Lower lobe of right lung (tissue), 2 donors: ENCODE measurements around the gene VSTM4. TPM values are rescaled to one million over a fixed set of nuclear protein-coding genes. Genes with fewer than 3 reads are reported as not detected.

Source experiments
- ATAC-seq, 2 donors: fragments of 200-7000 bp; cut with Tn5 transposase; one replicate each; pipeline ENCODE4 v1.9.1; 2020 to 2022; ENCODE audit warnings: mild to moderate bottlenecking in 2 of 2, moderate library complexity in 2 of 2
- DNase-seq: peaks from one replicate; pipeline ENCODE4 v3.0.0-alpha.2; 2020
- H3K27ac ChIP-seq: fragments of 200-600 bp; one replicate; pipeline ENCODE4 v1.8.0; 2022
- H3K27me3 ChIP-seq: fragments of 200-600 bp; one replicate; pipeline ENCODE4 v1.8.0; 2022; ENCODE audit warnings: low read depth
- H3K36me3 ChIP-seq: fragments of 200-600 bp; one replicate; pipeline ENCODE4 v1.8.0; 2022; ENCODE audit warnings: mild to moderate bottlenecking
- H3K4me1 ChIP-seq: fragments of 200-600 bp; one replicate; pipeline ENCODE4 v1.8.0; 2022
- H3K4me3 ChIP-seq: fragments of 200-600 bp; one replicate; pipeline ENCODE4 v1.8.0; 2022; ENCODE audit warnings: mild to moderate bottlenecking
- H3K9me3 ChIP-seq: fragments of 200-600 bp; one replicate; pipeline ENCODE4 v1.8.0; 2022
- CTCF ChIP-seq: fragments of 200-600 bp; IDR thresholded peaks from one replicate; pipeline ENCODE4 v1.8.0; 2022; ENCODE audit warnings: antibody characterized with exemption, mild to moderate bottlenecking
- intact Hi-C: fragments of 100-400 bp; cut with DNase I; formaldehyde crosslinking; loops from one replicate; pipeline ENCODE4 v1.11.0; 2022
- long read RNA-seq: library from polyadenylated mRNA; unstranded; transcript quantifications from one replicate; pipeline ENCODE4 v2.0.0, GENCODE V29; 2021
- total RNA-seq: library from RNA; stranded (reverse); fragmentation: NEBNext Ultra II Directional; extraction: Animal tissue kit (Norgen Biotek cat#: 25700); gene quantifications from one replicate; pipeline ENCODE4 v1.2.1, GENCODE V29; 2021
- donor health status: DM: no; HTN: yes; CAD: no; lungs with severe emphysema.

VSTM4 gene, protein sequence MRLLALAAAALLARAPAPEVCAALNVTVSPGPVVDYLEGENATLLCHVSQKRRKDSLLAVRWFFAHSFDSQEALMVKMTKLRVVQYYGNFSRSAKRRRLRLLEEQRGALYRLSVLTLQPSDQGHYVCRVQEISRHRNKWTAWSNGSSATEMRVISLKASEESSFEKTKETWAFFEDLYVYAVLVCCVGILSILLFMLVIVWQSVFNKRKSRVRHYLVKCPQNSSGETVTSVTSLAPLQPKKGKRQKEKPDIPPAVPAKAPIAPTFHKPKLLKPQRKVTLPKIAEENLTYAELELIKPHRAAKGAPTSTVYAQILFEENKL
- 18.7 TPM for total RNA-seq
- long read RNA-seq, full-length matches to known transcripts, result 16 of 37 reads
- long read RNA-seq, partial matches to known transcripts, result 4 of 37 reads
- long read RNA-seq, other reads (novel, unspliced or antisense), result 17 of 37 reads

DNA sequence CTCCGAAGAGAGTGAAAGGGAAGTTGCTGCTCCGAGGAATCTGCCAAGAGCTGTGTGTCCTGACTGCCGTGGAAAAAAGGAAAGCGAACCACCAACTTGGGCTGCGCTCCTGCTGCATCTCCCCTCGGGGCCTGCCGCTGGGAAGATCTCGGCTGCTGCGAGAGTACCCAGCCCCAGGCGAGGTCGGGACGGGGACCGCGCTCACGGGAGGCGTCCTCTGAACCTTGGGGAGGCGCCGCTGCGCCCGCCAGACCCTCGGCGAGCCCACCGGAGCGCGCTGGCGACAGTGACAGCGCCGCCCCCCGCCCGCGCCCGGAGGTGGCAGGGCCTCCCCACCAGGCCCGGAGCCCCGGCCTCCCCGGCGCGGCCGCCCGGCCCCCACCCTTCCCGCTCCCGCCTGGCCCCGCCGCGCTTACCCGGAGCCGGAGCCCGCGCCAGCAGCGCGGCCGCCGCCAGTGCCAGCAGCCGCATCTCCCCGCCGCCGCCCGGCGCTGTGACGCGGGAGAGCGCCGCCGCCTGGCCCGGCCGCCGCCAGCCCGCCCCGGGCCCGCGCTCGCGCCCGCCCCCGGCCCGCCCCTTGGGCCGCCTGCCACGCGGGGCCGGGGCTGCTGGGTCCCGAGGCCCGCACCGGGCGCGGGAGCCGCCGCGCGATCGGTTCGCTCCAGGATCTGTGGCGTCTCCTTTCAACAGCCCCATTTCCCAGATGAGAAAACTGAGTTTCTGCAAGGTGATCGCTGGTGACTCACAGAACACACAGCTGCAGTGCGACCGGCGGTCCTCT, at the start of gene VSTM4:
Gene VSTM4 (minus strand): TSS at position 508 of the 781 bp plus-strand sequence. CDS start 37 bp downstream, at position 471.
- Histone ChIP-seq H3K4me3 (peak within 1 kb of the TSS; percentile 65), H3K27me3 (peaks cover 8% of the 10 kb centered on the region), H3K4me1 (peaks cover 23% of the 10 kb centered on the region), H3K27ac (peak within 1 kb of the TSS; percentile 74), H3K36me3 (no peaks in the 10 kb centered on the region), H3K9me3 (no peaks in the 10 kb centered on the region)
- intact Hi-C loops, result no loop called here
- TF ChIP-seq CTCF, result no peak
- peak; percentile 48 to 49 for ATAC-seq
- DNase-seq, result no peak

DNA sequence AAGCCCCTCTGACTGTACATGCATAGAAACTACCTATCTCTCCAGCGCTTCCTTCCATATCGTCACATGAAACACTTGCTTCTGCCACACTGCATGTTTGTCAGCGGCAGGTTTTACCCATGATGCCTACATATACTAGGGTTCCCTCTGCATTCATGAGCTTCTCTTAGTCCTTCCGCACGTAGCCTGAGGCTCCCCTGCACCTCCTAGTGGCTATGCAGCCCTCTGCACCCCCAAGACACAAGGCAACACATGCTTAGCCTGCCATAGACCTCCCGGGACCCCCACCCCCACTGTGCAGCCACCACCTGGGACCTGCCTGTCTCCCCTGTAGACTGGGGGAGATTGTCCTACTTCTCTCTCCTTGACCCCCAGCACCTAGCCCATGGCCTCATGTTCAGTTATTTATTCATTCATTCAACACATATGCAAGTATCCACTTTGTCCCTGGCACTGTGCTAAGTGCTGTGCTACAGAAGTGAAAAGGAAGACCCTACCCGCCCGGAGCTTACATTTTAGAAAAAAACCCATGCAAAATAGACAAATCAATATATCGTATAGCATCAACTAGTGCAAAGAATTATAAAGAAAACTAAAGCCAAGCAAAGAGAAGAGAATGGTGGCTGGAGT, 49.4 kb upstream of the VSTM4 start:
- peak; percentile 63 for TF ChIP-seq CTCF
- ATAC-seq, result peak; percentile 66 to 68
- DNase-seq, result no peak
- Histone ChIP-seq H3K27ac (no peak overlapping the region), H3K4me3 (no peak overlapping the region), H3K27me3 (no peaks in the 10 kb centered on the region), H3K36me3 (peaks cover 19% of the 10 kb centered on the region), H3K4me1 (no peaks in the 10 kb centered on the region), H3K9me3 (no peaks in the 10 kb centered on the region)
- intact Hi-C loops, result no loop called here

DNA sequence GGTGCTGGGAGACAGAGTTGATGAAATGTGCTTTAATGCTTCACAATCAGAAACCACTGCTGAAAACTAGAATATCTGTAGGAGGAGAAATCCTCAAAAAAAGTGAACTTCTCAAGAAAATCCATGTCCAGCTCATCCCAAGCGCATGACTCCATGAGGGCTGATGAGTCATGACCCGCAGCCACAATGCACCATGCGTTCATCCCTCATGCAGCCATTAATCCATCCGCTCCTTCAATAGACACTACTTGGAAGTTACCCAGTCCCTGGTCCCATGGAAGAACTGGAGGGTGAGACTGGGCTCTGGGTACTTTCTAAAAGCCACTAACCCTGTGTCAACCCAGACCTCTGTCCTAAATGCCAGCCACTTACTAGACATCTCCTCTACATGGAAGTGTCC, 48.4 kb upstream of the VSTM4 start:
- H3K36me3 ChIP-seq, result peaks cover 19% of the 10 kb centered on the region
- intact Hi-C loops, result no loop called here
- H3K9me3 ChIP-seq, result no peaks in the 10 kb centered on the region
- DNase-seq, result no peak
- H3K4me3 ChIP-seq, result no peak overlapping the region
- ATAC-seq, result no peak
- H3K27ac ChIP-seq, result no peak overlapping the region
- H3K27me3 ChIP-seq, result no peaks in the 10 kb centered on the region
- H3K4me1 ChIP-seq, result no peaks in the 10 kb centered on the region
- no peak for TF ChIP-seq CTCF

- no peak for TF ChIP-seq CTCF
- intact Hi-C loops, result no loop called here
- ATAC-seq, result no peak
- Histone ChIP-seq H3K9me3 (no peaks in the 10 kb centered on the region), H3K36me3 (peaks cover 19% of the 10 kb centered on the region), H3K27ac (no peak overlapping the region), H3K27me3 (no peaks in the 10 kb centered on the region), H3K4me1 (no peaks in the 10 kb centered on the region), H3K4me3 (no peak overlapping the region)
- DNase-seq, result no peak
These were observed 47.5 kb upstream of the VSTM4 start for GRCh38 chr10:49162761-49163310.

DNA sequence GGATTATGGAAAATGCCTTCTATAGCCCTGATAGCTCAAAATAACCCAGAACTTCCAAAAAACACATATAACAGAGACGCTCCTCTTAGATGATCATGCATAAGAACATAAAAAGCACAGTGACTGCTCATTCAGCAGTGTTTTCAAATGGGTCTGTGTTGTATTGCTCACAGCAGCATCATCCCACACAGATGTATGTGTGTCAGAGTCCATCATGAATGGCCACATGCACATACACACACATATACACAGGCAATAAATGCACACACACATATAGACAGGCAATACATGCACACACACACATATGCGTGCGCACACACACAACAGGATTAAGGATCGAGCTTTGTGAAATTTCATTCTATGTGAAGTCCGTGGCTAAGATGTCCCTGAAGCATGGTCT, 46.7 kb upstream of the VSTM4 start:
- Histone ChIP-seq H3K9me3 (no peaks in the 10 kb centered on the region), H3K27me3 (no peaks in the 10 kb centered on the region), H3K4me3 (no peak overlapping the region), H3K36me3 (peaks cover 19% of the 10 kb centered on the region), H3K4me1 (no peaks in the 10 kb centered on the region), H3K27ac (no peak overlapping the region)
- ATAC-seq (no peak), DNase-seq (no peak)
- TF ChIP-seq CTCF, result no peak
- intact Hi-C loops, result no loop called here
